Measurements from ENCODE around the gene FGF7.
"Not testable (repeated sequence)": the region's sequence is repeated elsewhere in the genome, so short reads cannot be mapped to it uniquely, and the experiment has no call there.

- not testable (repeated sequence) for TF ChIP-seq CTCF, POLR2A (IDR thresholded peaks at IDR 0.05)
Observed at GRCh38 chr15:49485401-49485800, 62.4 kb downstream of the FGF7 start.

All from adrenal gland (tissue), 5 donors.